NCI-H2107 (cell line): ENCODE results near the gene KCNJ14.
A peak's percentile ranks its signal among the peaks of the same experiment; 100 is the strongest.
"Not testable (repeated sequence)": the region's sequence is repeated elsewhere in the genome, so short reads cannot be mapped to it uniquely, and the experiment has no call there.

ENCODE experiments used
- DNase-seq: peaks from one replicate; lab custom pipeline; 2025; lab: John Stamatoyannopoulos, UW

Gene KCNJ14

GRCh38 chr19:48488478-48488877, 33.1 kb downstream of the KCNJ14 start:
- DNase-seq: not testable (repeated sequence)

- DNase-seq: peak; percentile 35
Measured at GRCh38 chr19:48489608-48490216, 34.3 kb downstream of the KCNJ14 start.

GRCh38 chr19:48490981-48491792, 35.8 kb downstream of the KCNJ14 start:
- DNase-seq: peak; percentile 48

GRCh38 chr19:48491793-48492123, 36.4 kb downstream of the KCNJ14 start:
- no peak for DNase-seq

GRCh38 chr19:48492925-48493717, 37.7 kb downstream of the KCNJ14 start:
- DNase-seq: peak; percentile 86

- no peak for DNase-seq
Measured at GRCh38 chr19:48493718-48494401, 38.5 kb downstream of the KCNJ14 start.

GRCh38 chr19:48495396-48495795, 40.0 kb downstream of the KCNJ14 start:
- DNase-seq: no peak

- DNase-seq: no peak
Measured at GRCh38 chr19:48496959-48497727, 41.8 kb downstream of the KCNJ14 start.

GRCh38 chr19:48497728-48498594, 42.6 kb downstream of the KCNJ14 start:
- DNase-seq: no peak

- DNase-seq: no peak
Measured at GRCh38 chr19:48498595-48499311, 43.4 kb downstream of the KCNJ14 start.

GRCh38 chr19:48499316-48500090, 44.1 kb downstream of the KCNJ14 start:
- no peak for DNase-seq

GRCh38 chr19:48500830-48501493, 45.6 kb downstream of the KCNJ14 start:
- DNase-seq: no peak

GRCh38 chr19:48501494-48502349, 46.3 kb downstream of the KCNJ14 start:
- peak; percentile 91 for DNase-seq

- peak; percentile 91 for DNase-seq
Measured at GRCh38 chr19:48502350-48503018, 47.1 kb downstream of the KCNJ14 start.

- DNase-seq: no peak
Measured at GRCh38 chr19:48506138-48506733, 50.9 kb downstream of the KCNJ14 start.

- DNase-seq: no peak
Measured at GRCh38 chr19:48507911-48508439, 52.6 kb downstream of the KCNJ14 start.
